Neutrophil (primary cell): ENCODE measurements around the gene HSPA12B.

ENCODE experiments used
- H3K27ac ChIP-seq: fragments of 200-600 bp; sonication (generic); 2 replicates; pipeline ENCODE4 v1.5.1; 2016; ENCODE audit warnings: mild to moderate bottlenecking, moderate library complexity
- H3K27me3 ChIP-seq: fragments of 200-600 bp; sonication (generic); 2 replicates; pipeline ENCODE4 v1.6.0; 2016; ENCODE audit warnings: mild to moderate bottlenecking
- H3K36me3 ChIP-seq: fragments of 200-600 bp; sonication (generic); 2 replicates; pipeline ENCODE4 v1.5.1; 2017
- H3K4me1 ChIP-seq, 2 experiments: fragments of 200-600 bp in 1 of 2; sonication (generic) in 1 of 2; 1 replicate in 1 of 2; 2 replicates in 1 of 2; pipeline versions ENCODE4 v1.5.1 to v1.6.1; 2013 to 2016; ENCODE audit warnings: low read depth in 1 of 2, low read length in 1 of 2, mild to moderate bottlenecking in 1 of 2, moderate library complexity in 1 of 2; ENCODE audit not compliant: control insufficient read depth in 1 of 2, insufficient read depth in 1 of 2
- H3K4me3 ChIP-seq, 2 experiments: fragments of 200-600 bp in 1 of 2; sonication (generic) in 1 of 2; 1 replicate in 1 of 2; 2 replicates in 1 of 2; pipeline ENCODE4 v1.5.1; 2013 to 2016; ENCODE audit warnings: low read depth in 1 of 2, low read length in 1 of 2, mild to moderate bottlenecking in 1 of 2, moderate library complexity in 1 of 2
- H3K9me3 ChIP-seq: fragments of 200-600 bp; sonication (generic); 2 replicates; pipeline ENCODE4 v1.5.1; 2016
- CTCF ChIP-seq: fragments of 200-600 bp; sonication (generic); IDR thresholded peaks from 2 replicates; pipeline ENCODE4 v1.5.1; 2016; ENCODE audit warnings: antibody characterized with exemption

HSPA12B gene

GRCh38 chr20:3689978-3690377, 42.5 kb upstream of the HSPA12B start:
- no peak overlapping the region for H3K4me3 ChIP-seq
- peaks cover 31% of the 10 kb centered on the region for H3K27me3 ChIP-seq
- no peak for TF ChIP-seq CTCF
- H3K36me3 ChIP-seq = no peaks in the 10 kb centered on the region
- no peaks in the 10 kb centered on the region for H3K4me1 ChIP-seq
- H3K27ac ChIP-seq = no peak overlapping the region
- no peaks in the 10 kb centered on the region for H3K9me3 ChIP-seq

- H3K4me1 ChIP-seq = no peaks in the 10 kb centered on the region
Observed at GRCh38 chr20:3690413-3690812, 42.1 kb upstream of the HSPA12B start.

GRCh38 chr20:3691306-3691705, 41.2 kb upstream of the HSPA12B start:
- no peak overlapping the region for H3K4me3 ChIP-seq
- no peak for TF ChIP-seq CTCF

More at GRCh38 chr20:3690413-3690812, 42.1 kb upstream of the HSPA12B start:
- Histone ChIP-seq H3K27ac (no peak overlapping the region), H3K9me3 (no peaks in the 10 kb centered on the region), H3K36me3 (no peaks in the 10 kb centered on the region), H3K27me3 (peaks cover 26% of the 10 kb centered on the region), H3K4me3 (no peak overlapping the region)
- TF ChIP-seq CTCF = no peak

GRCh38 chr20:3691897-3692296, 40.6 kb upstream of the HSPA12B start:
- Histone ChIP-seq H3K27me3 (peaks cover 12% of the 10 kb centered on the region), H3K4me3 (no peak overlapping the region), H3K27ac (no peak overlapping the region), H3K36me3 (no peaks in the 10 kb centered on the region), H3K9me3 (no peaks in the 10 kb centered on the region), H3K4me1 (no peaks in the 10 kb centered on the region)
- TF ChIP-seq CTCF = no peak

More at GRCh38 chr20:3691306-3691705, 41.2 kb upstream of the HSPA12B start:
- Histone ChIP-seq H3K27ac (no peak overlapping the region), H3K27me3 (peaks cover 18% of the 10 kb centered on the region), H3K9me3 (no peaks in the 10 kb centered on the region), H3K4me1 (no peaks in the 10 kb centered on the region), H3K36me3 (no peaks in the 10 kb centered on the region)

- H3K27ac ChIP-seq = no peak overlapping the region
- no peak for TF ChIP-seq CTCF
- peaks cover 3% of the 10 kb centered on the region for H3K27me3 ChIP-seq
- H3K36me3 ChIP-seq = no peaks in the 10 kb centered on the region
- no peak overlapping the region for H3K4me3 ChIP-seq
- H3K4me1 ChIP-seq = no peaks in the 10 kb centered on the region
- H3K9me3 ChIP-seq = no peaks in the 10 kb centered on the region
Observed at GRCh38 chr20:3692706-3693294, 39.7 kb upstream of the HSPA12B start.

- TF ChIP-seq CTCF = no peak
- no peak overlapping the region for H3K27ac ChIP-seq
- H3K36me3 ChIP-seq = no peaks in the 10 kb centered on the region
- no peaks in the 10 kb centered on the region for H3K4me1 ChIP-seq
- no peaks in the 10 kb centered on the region for H3K9me3 ChIP-seq
- no peaks in the 10 kb centered on the region for H3K27me3 ChIP-seq
- no peak overlapping the region for H3K4me3 ChIP-seq
Observed at GRCh38 chr20:3693376-3693775, 39.1 kb upstream of the HSPA12B start.
